Raji (cell line): ENCODE results near the gene IDH2.

Experiments
- POLR2A ChIP-seq: IDR thresholded peaks from 2 replicates; pipeline ENCODE4 v1.6.1; 2011; ENCODE audit warnings: low read depth, low read length, control low read depth; ENCODE audit not compliant: insufficient read depth

Gene IDH2

DNA sequence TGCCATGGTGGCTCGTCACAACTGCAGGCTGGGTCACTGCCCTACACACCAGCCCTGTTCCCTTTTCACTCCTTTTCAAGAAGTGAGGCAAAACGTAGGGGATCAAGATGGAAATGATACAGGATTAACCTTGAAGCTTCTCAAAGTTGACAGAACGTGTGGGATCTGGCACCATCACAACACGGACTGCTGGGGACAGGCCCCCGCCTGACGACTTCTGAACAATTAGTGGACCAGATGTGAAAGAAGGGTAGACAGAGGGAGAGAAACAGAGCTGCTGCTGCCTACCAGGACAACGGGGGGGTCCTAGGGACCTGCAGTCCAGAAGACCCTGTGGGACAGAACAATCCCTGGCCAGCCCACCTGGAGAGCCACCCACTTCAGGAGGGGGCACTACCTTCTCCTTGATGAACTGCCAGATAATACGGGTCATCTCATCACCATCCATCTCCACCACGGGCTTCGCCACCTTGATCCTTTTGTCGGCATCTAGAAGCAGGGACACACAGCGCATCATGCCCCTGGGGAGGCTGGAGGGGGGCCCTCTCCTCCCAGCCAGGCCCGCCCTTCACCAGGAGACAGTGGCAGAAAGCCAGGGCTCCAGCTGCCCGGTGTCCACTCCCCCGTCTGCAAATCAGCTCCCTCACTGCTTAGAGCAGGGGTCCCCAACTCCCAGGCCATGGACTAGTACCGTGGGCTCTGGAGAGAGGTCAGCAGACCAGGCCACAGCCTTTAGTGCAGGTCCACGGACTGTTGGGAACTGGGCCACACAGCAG is 10.9 kb downstream of the IDH2 start:
- TF ChIP-seq POLR2A = no peak

GRCh38 chr15:90090226-90090848 is 11.9 kb downstream of the IDH2 start:
- TF ChIP-seq POLR2A = no peak

- TF ChIP-seq POLR2A = no peak
Observed at GRCh38 chr15:90087454-90088154, 14.7 kb downstream of the IDH2 start.

DNA sequence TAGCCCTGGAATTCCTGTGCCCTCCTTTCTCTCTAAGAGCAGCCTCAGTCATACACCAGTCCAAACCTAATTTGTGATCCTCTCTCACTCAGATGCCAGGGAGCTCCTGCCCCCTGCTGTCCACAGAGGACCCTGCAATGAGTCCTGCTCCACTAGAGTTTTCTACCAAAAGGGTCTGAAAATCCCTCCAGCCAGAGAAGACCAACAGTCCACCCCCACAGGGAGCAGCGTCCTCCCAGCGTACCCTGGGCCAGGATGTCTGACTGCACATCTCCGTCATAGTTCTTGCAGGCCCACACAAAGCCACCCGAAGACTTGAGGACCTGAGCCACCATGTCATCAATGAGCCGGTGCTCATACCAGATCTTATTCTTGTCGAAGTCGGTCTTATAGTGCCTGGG is 15.4 kb downstream of the IDH2 start:
- TF ChIP-seq POLR2A = no peak

GRCh38 chr15:90085565-90085964 is 16.7 kb downstream of the IDH2 start:
- TF ChIP-seq POLR2A = no peak

DNA sequence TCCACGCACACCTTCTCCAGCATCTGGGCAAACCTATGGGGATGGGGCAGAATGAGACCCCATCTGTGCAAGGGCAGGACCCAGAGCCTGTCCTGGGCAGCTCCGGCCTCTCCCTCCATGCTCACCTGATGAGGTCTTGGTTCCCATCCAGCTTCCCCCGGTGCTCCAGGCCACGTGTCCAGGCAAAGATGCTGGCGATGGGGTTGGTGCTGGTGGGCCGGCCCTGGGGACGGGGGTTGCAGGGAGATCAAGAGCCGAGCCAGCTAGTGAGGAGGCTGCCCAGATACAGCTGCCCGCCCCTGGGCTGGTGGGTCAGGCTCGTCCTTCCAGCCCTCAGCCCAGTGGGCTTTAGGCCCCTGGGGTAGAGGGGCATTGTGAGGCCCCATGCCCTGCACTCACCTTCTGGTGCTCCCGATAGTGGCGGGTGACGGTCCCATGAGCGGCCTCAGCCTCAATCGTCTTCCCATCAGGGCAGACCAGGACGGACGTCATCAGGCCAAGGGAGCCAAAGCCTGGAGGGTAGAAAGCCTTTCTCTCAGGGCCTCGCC is 17.3 kb downstream of the IDH2 start:
- no peak for TF ChIP-seq POLR2A

DNA sequence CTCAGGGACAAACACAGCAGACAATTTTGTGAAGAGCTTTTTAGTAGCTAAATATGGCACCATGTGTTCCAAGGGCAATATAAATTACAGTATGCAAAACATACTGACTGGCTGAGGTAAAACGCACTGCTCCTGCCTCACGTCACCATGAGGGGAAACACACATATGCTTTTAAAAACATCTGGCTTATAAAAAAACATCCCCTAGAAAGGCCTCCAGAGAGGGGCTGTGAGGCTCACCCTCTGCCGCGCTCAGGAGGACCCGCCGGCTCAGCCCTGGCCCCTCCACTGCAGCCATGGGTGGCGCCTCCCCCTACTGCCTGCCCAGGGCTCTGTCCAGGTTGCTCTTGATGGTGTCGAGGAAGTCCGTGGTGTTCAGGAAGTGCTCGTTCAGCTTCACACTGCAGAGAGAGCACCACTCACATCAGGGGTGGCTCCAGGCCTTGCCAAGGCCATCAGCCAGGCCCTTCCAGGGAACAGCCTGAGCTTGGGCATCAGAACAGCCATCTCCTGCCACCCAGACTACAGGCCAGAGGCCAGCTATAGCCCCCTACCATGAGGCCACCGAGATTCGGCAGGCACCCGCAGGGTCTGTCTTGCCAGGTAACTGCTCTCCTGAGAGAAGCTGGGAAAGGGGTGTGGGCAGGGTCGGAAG is 18.2 kb downstream of the IDH2 start:
- 0 out of 2 replicates have a peak, but pooled peaks have one; percentile 15 for TF ChIP-seq POLR2A

- no peak for TF ChIP-seq POLR2A
Observed at GRCh38 chr15:90083419-90083818, 18.8 kb downstream of the IDH2 start.

DNA sequence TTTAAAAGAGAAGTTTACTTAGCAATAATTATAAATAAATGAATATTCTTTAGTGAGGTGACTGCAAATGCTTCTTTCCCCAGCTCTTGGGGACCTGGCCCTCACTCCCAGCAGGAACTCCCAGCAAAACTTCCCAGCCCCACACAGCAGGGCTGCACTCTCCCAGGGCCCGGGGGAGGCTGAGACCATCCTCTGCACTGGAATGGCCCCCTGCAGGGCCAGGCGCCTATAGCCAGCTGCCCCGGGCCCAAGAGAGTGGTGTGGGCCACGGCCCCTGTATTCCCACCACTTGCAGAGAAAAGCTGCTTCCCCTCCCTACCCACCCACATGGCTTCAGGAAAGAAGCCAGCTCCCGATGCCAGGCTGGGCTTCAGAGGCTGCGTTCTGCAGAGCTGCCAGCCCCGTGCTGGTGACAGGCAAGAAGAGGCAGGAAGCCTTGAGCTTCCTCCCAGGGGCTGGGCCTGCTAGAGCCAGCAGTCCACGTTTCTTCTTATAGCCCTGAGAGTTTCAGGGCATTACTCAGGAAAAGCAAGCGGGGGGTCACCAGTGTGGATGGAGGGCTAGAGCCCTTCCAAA is 20.0 kb downstream of the IDH2 start:
- no peak for TF ChIP-seq POLR2A

DNA sequence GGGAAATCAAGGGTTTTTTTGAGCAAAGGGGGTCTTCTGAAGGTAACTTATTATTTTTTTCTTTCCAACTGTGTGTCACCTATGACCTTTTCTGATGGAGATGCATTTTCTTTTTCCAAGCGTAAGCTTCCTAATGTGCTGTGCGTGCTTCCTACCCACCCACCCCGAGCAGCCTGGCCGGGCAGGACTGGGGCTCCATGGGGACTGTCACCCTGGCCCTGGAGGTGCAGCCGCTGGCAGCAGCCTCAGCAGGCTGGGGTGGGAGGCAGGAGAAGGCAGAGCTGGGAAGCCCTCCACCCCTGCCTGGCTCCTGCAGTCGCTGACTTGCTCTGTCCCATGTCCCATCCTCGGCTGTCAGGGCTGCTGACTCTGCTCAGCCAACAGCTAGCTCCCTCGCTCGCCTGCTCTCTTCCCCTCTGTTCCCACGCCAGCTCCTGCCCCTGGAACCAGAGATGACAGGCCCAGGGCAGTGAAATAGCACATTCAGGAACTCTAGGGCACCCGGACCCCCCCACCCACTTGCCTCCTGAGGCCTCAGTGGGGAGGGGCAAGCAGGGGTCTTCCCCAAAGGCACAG is 21.4 kb downstream of the IDH2 start:
- TF ChIP-seq POLR2A = no peak

- no peak for TF ChIP-seq POLR2A
Observed at GRCh38 chr15:90080458-90080755, 21.9 kb downstream of the IDH2 start.

GRCh38 chr15:90079619-90080457 is 22.4 kb downstream of the IDH2 start:
- TF ChIP-seq POLR2A = no peak

GRCh38 chr15:90078965-90079364 is 23.3 kb downstream of the IDH2 start:
- TF ChIP-seq POLR2A = no peak

GRCh38 chr15:90076716-90077115 is 25.6 kb downstream of the IDH2 start:
- no peak for TF ChIP-seq POLR2A
